ENCODE measurements around the gene PTPRG.

Gene PTPRG

GRCh38 chr3:61563313-61564271 lies 2.2 kb downstream of the PTPRG start:
- FAIRE-seq = no peak

GRCh38 chr3:61564395-61565059 lies 3.2 kb downstream of the PTPRG start:
- FAIRE-seq = no peak

GRCh38 chr3:61565569-61565968 lies 4.2 kb downstream of the PTPRG start:
- FAIRE-seq = no peak

GRCh38 chr3:61568127-61568526 lies 6.8 kb downstream of the PTPRG start:
- no peak for FAIRE-seq

- FAIRE-seq = no peak
These were observed 8.6 kb downstream of the PTPRG start for GRCh38 chr3:61569856-61570580.

GRCh38 chr3:61570813-61571212 lies 9.4 kb downstream of the PTPRG start:
- FAIRE-seq = no peak

- FAIRE-seq = no peak
These were observed 10.4 kb downstream of the PTPRG start for GRCh38 chr3:61571516-61572336.

- FAIRE-seq = no peak
These were observed 11.5 kb downstream of the PTPRG start for GRCh38 chr3:61572879-61573278.

- FAIRE-seq = no peak
These were observed 12.1 kb downstream of the PTPRG start for GRCh38 chr3:61573441-61573840.

GRCh38 chr3:61574854-61575253 lies 13.5 kb downstream of the PTPRG start:
- FAIRE-seq = no peak

GRCh38 chr3:61575893-61576292 lies 14.5 kb downstream of the PTPRG start:
- FAIRE-seq = no peak

GRCh38 chr3:61577760-61578159 lies 16.4 kb downstream of the PTPRG start:
- no peak for FAIRE-seq

- FAIRE-seq = no peak
These were observed 17.4 kb downstream of the PTPRG start for GRCh38 chr3:61578667-61579367.

- FAIRE-seq = no peak
These were observed 18.3 kb downstream of the PTPRG start for GRCh38 chr3:61579685-61580084.

- no peak for FAIRE-seq
These were observed 19.7 kb downstream of the PTPRG start for GRCh38 chr3:61580982-61581643.

GRCh38 chr3:61582287-61582686 lies 20.9 kb downstream of the PTPRG start:
- FAIRE-seq = no peak

GRCh38 chr3:61582846-61583245 lies 21.5 kb downstream of the PTPRG start:
- FAIRE-seq = no peak

GRCh38 chr3:61583890-61584875 lies 22.8 kb downstream of the PTPRG start:
- no peak for FAIRE-seq

- no peak for FAIRE-seq
These were observed 28.5 kb downstream of the PTPRG start for GRCh38 chr3:61589856-61590255.

GRCh38 chr3:61591300-61591699 lies 29.9 kb downstream of the PTPRG start:
- FAIRE-seq = no peak
